GM04504 (cell line): ENCODE measurements around the gene INO80C.

Experiments
- DNase-seq: peaks from one replicate; pipeline ENCODE4 v3.0.0-alpha.2; 2012; ENCODE audit warnings: low read depth

The INO80C gene, protein sequence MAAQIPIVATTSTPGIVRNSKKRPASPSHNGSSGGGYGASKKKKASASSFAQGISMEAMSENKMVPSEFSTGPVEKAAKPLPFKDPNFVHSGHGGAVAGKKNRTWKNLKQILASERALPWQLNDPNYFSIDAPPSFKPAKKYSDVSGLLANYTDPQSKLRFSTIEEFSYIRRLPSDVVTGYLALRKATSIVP

DNA sequence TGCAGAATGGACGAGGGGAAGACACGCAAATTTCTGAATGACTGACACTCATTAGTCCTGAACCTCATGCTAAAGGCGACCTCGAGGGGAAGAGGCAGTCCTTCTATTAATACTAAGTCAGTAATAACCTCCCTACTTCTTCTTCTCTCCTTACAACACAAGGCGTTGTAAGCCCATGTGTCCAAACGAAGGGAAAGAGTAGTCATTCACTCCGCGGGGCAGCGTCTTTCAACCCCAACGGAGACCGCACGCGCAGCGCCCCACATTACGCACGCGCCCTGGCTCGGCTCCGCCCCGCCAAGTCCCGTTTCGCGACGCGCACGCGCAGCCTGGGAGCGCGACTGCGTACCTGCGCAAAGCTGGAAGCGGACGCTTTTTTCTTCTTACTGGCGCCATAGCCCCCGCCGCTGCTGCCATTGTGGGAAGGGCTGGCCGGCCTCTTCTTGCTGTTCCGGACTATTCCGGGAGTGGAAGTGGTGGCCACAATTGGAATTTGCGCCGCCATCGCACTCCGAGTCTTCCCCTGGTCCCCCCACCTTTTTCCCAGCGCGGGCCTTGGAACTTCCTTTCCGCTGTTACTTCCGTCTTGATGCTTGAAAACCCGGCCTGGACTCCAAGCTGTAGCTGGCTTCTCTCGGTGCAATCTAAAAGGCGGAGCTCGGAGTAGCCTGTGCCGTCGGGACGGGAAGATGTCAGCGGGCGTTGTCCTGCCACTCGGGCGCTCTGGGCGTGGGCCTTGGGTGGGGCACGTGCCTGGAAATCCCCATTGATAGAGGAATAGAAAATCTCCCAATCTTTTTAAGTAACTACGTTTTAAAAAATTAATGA lies at the start of gene INO80C:
INO80C (minus strand) TSS at position 591 of the 828 bp plus-strand sequence; CDS start at position 505, 86 bp downstream.
- DNase-seq = peak; percentile 85

DNA sequence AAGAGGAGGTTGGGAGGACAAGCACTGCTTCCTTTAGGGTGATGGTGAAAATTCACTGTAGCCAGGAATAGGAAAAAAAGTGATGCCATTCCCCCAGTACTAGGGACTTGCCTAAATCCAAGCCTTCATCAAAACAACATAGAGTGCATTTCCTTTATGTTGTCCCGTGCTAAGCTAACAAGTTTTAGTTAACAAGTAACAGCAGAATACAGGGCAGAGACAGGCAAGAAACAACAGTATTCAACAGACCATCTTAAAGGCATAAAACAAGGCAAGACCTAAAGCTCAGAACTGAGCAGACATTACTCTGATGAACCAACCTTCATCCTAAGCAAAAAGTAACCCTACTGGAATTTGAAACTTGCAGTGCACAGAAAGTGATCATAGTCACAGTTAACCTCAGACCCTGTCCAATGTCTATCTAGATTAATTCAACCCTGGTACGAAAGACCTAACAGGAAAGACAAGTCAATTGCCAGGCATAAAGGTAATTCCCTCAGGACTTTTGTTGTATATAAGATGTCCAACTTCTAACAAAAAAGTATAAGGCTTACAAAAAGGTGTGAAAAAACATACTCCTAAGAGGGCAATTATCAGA lies 49.3 kb upstream of the INO80C start:
- DNase-seq = no peak

DNA sequence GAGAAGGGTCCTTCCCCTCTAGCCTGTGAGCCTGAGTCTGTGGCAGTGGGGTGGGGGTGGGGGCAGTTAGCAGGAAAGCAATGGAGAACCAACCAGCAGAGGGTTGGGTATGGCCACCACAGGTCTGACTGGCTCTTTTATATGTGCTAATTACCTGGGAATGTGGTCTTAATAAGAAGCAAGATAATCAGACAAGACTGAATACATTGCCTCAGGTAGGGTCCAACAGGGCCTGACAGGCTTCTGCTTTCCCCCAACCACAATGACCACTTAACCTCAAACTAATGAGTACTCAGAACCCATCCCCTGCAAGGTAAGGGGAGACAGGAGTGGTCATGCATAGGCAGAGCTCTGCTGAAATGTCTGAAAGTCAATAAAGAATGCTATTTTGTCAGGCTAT lies 44.6 kb upstream of the INO80C start:
- no peak for DNase-seq

DNA sequence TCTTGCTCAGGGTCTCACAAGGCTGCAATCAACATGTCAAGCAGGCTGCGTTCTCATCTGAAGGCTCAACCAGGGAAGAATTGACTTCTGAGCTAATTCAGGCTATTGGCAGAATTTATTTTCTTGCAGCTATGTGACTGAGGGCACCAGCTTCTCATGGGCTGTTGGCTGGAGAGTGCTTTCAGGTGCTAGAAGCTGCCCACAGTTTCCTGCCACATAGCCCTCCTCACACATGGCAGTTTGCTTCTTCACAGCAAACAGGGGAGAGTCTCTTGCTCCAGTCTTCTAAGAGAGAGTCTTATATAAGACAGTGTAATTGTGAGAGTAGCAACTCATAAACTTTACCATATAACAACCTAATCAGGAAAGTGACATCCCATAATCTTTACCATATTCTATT lies 37.5 kb upstream of the INO80C start:
- no peak for DNase-seq

DNA sequence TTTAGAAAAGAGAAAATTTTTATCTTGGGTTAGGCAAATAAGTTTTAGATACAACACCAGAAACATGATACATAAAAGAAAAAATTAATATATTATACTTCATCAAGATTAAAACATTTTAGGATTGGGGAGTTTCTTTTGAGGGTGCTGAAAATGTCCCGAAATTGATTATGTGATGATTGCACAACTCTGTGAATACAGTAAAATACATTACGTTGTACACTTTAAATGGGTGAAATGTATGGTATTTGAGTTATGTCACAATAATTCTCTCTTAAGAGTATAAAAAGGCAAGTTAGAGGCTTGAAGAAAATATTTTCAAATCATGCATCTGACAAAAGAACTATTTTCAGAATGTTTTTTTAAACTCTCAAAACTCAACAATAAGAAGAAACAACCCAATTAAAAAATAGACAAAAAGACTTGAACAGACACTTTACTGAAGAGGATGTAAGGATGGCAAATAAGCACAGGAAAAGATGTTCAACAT lies 36.2 kb upstream of the INO80C start:
- DNase-seq = no peak

DNA sequence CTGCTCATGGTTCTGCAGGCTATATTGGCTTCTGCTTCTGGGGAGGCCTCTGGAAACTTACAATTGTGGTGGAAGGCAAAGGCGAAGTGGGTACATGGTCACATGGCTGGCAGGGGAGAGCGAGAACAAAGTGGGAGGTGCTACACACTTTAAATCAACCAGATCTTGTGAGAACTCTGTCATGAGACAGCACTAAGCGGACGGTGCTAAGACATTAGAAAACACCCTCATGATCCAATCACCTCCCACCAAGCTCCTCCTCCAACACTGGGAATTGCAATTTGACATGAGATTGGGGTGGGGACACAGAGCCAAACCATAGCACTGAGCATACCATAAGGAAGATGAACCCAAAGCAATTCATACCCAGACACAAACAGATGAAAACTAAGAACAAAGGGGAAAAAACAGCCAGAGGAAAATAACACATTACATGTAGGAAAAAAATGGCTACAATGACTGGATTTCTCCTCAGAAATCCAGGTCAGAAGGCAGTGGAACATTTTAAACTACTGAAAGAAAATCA lies 31.1 kb upstream of the INO80C start:
- DNase-seq = no peak

DNA sequence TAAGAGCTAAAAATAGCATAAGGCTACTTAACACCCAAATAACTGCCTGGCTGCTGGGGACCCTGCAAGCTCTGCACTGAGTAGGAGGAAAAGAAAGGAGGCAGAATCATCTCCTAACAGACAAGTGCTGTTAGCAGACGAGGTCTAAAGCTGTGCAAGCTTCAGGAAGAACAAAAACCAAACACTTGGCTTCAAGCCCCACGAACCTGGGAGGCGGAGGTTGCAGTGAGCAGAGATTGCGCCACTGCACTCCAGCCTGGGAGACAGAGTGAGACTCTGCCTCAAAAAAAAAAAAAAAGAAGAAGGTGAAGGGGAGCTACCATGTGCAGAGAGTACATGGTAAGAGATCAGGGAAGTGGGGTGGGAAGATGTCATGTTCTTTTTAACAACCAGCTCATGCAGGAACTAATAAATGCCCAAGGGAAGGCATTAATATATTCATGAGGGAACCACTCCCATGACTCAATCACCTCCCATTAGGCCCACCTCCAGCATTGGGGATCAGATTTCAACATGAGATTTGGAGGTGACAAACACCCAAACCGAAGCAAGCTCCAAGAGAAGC lies 28.8 kb upstream of the INO80C start:
- DNase-seq = no peak

DNA sequence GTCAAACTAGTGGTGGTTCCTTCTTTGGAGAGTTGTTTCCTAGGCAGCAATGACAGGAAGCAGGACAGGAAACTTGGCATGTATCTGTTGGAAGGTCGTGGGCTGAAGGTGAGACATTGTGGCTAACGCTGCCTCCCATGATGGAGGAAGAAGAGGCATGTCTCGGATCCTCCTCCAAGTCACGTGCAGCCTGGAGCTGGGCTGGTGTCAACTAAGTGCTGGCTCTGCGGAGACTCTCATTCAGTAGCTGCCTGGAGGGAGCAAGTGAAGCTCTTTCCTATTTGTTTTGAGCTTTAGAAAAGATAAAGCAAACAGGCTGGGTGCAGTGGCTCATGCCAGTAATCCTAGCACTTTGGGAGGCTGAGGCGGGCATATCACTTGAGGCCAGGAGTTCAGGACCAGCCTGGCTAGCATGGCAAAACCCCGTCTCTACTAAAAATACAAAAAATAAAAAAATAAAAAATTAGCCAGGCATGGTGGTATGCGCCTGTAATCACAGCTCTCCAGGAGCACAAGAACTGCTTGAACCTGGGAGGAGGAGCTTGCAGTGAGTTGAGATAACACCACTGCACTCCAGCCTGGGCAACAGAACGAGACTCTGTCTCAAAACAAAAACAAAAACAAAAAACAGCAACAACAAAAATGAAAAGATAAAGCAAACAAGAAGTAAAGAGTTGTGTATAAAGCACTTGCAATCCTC lies 28.2 kb upstream of the INO80C start:
- no peak for DNase-seq

DNA sequence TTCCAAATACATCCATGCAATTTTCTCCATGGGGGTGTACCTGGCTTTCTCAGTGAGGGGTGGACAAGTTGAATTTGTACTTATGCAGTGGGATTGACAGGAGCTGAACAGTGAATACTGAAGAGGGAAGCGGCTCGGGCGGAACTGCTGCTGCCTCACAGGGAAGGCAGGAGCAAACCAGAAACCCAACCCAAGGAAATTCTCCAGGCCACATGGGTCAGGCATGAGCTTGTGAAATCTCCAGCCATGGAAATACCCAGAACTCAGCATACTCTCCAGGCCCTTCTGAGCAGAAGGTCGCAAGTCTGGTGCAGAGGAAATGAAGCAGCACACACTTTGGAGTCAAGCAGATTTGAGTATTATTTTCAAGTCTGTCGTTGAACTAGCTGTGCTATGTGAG lies 26.5 kb upstream of the INO80C start:
- DNase-seq = no peak

DNA sequence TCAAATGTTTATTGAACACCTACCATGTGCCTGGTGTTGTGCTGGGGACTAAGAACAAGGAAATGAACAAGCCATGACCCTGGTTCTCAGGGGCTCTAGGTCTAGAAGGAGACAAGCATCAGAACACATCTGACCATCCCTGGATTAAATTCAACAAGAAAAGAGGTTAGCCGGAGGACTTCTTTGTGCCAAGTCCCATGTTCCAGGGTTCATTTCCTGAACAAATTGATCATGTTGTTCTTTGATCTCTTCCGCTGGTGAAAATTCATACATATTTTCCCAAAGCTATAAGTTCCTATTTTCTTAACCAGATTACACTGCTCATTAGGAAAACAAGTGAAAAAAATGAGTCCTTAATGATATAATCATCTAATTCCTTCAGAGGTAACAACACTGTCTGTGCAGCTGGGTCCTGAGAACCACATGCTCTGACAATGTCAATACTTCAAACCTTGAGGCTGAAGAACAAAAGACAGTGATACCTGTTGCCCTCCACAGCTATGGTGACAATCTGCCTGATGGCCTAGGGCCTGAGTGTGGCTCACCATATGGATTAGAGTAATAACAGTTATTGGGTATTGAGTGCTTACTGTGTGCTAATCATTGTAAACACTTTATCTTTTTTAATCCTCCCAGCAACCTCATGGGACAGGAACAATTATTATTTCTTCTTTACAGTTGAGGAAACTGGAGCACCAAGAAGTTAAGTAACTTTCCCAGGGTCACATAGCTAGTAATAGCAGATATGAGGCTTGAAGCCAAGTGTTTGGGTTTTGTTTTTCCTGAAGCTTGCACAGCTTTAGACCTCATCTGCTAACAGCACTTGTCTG lies 24.6 kb upstream of the INO80C start:
- DNase-seq = no peak

DNA sequence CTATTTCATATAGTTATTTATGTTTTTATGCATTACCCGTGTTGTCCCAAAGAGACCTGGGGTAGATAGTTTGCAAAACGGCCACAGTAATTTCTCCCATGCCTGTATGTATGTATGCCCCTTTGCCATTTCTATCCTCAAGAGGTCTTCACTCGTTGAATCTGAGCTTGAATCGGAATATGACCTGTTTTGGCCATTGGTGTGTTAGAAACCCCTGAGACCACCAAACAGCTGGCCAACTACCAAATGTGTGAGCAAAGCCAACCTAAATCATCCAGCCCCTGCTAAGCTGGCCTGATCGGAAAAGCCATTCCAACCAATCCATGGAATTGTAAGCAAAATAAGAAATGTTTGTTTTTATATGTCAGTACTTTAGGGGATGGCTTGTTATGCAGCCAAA lies 23.4 kb upstream of the INO80C start:
- no peak for DNase-seq

DNA sequence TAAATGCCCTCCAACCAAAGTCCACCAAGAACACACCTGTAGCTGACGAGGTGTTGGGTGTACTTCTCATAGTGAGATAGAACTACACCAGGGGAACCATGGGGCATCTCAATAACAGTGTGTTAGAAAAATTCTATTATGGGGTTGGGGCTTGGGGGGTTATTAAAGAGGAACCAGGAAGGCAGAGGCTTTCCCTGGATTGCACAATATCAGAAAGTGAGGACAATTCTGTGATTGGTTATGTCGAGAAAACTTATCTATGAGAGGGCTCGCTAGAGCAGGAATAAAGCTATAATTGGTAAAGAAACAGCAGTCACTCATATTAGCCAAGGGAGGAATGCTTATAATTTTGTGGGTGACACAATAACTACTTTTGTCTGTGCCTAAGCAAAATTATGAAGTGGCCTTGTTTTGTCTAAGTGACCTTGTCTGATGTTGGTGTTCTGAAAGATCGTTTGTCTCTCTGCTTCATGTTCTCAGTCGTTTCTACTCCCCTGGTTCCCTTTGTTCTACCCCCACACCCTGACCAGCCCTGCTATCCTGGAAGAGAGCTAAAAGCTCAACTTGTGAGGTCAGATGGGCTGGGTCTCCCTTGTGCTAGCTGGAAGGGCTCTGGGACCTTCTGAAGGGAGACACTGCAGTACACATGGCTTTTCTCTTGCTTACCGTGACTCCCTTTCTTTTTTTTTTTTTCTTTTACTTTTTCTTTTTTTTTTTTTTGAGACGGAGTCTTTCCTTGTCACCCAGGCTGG lies 21.6 kb upstream of the INO80C start:
- no peak for DNase-seq

DNA sequence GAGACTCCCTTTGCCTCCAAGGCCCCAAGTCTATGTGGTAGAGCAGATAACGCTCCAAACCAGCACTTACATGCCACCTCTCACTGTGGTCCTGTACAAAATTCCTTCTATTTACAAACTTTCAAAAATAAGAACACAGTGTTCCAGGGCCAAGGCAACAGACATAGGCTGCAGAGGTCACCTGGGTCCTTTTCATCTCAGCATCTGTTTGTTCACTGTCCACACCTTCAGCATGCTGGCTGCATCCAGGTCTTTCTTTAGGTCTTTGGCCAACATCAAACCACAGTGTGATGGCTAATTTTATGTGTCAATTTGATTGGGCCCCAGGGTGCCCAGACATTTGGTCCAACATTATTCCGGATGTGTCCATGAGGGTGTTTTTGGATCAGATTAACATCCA lies 20.0 kb upstream of the INO80C start:
- no peak for DNase-seq

DNA sequence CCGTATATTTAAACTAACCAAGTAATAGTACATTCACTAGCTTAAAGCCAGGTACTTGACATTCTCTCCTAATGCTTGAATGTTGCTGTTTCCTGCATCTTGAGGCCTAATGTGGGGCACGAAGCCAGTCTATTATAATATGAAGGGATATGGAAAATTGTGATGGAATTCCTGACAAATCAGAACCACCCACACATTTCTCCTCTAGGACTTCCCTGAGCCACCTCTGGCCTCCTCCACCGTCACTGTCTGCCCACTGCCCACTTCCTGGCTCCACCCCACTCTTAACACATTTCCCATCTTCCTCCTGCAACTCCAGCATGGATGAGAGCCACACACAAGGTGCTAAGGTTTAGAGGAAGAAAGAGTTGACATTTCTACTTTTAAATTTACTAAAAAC lies 19.0 kb upstream of the INO80C start:
- DNase-seq = no peak

DNA sequence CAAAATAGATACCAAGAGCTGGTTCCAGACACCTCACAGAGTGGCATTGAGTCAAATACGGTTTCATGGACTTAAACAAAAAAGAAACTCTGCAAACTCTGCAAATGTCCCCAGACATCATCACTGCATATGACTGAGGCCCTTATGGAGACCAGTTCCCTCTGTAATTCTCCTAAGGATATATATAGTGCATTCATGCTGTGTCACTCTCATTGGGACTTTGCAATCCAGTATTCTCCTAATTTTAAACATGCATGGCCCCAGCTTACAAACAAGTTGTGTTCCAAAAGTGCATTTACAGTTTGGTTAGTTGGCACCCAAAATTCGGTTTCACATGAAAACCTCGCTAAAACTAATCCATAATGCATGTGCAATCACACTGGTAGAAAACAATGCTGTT lies 18.6 kb upstream of the INO80C start:
- DNase-seq = no peak

DNA sequence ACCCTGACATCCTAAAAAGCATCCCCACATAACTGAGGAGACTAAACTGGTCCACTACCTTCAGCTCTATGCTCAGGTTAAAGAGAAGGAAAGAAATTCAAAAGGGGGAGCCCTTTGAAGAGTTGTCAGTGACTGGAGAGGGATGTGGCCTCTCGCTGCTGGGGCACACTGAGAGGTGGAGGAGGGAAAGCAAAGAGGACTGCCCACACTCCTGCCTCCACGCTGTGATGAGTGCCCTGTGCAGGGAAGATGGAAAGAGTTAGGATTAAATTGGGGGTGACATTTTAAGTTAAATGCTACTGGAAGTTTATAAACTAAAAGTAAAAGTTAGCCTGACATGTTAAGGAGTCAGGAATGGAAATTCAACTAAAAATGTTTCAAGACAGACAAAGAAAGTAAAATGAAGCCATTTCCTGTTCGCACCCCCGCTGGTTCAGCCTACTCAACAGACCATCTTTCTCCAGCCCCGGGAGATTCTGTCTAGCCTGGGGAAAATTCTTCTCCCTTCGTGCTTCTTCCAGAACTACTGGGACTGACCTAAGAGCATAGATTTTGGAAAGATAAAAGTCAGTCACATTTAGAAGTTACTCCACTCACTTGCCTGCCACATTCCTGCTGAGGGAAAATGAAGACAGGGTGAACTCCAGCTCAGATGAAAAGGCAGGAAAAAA lies 17.8 kb upstream of the INO80C start:
- no peak for DNase-seq

DNA sequence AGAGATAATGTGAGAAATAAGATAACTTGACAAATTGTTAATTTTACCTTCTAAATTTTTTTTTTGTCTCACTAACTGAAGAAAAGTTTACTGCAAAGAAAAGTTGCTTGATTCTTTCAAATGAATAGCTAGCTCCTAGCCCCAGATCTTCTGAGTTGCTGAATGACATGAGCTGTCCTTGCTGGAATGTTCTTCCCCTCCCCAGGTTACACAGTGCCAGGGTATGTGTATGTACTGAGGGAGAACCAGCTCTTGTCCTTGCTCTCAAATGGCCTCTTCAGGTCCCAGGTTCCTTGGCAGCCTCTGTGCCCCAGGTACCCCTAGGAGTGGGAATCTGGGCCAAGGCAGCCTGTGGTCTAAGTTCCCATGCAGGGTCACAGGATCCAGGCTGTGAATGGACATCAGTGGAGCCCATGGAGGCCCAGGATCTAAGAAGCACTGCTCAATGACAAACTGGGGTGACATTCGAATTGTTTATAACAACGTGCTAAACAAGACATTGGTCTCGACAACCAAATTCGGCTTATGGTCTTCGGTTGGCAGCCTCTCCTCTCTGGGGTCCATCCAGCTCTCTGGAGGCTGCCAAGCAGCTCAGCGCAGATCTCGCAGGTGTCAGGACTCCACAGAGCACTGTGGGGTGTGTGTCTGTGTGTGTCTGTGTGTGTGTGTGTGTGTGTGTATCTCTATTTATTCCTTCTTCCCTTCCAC lies 17.1 kb upstream of the INO80C start:
- DNase-seq = no peak

DNA sequence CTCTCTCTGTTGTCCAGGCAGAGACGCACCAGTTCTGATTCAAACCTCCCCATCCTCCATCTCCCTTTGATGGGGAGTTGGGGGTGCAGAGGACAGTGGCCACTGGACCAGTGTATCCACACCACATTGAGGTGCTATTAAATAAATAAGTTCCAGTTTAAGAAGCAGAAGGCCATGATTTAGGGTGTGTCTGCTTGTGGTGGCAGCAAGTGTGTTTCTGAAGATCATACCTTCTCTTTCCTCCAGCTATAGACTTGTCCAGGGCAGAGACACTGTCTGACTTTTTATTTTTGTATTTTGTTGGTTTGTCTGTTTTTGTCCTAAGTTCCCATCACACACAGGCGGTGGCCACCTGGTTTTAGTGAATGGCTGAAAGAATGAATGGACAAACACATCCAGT lies 16.5 kb upstream of the INO80C start:
- no peak for DNase-seq
